Suprapubic skin (tissue), 4 donors: ENCODE measurements around the gene FAM193B.

Experiments used
- EP300 ChIP-seq: sonication (generic); formaldehyde crosslinking; IDR thresholded peaks from one replicate; pipeline ENCODE4 v1.6.1; 2017; ENCODE audit warnings: antibody characterized with exemption
- POLR2A ChIP-seq, 2 donors: fragments of 450-650 bp; IDR thresholded peaks; one replicate each; pipeline ENCODE4 v1.6.1; 2017; ENCODE audit warnings: antibody characterized with exemption in 2 of 2, mild to moderate bottlenecking in 2 of 2, moderate library complexity in 2 of 2
- POLR2AphosphoS5 ChIP-seq, 3 donors: sonication (generic); formaldehyde crosslinking; IDR thresholded peaks; one replicate each; pipeline ENCODE4 v1.6.1; 2017; ENCODE audit warnings: antibody characterized with exemption in 3 of 3
- TF ChIP-seq, protein P1 (sequence below), 2 donors: fragments of 200-600 bp in 1 of 2; fragments of 450-650 bp in 1 of 2; sonication (generic) in 1 of 2; IDR thresholded peaks; one replicate each; pipeline ENCODE4 v1.5.1; 2016 to 2019; ENCODE audit warnings: antibody characterized with exemption in 2 of 2, mild to moderate bottlenecking in 1 of 2, moderate library complexity in 1 of 2

DNA sequence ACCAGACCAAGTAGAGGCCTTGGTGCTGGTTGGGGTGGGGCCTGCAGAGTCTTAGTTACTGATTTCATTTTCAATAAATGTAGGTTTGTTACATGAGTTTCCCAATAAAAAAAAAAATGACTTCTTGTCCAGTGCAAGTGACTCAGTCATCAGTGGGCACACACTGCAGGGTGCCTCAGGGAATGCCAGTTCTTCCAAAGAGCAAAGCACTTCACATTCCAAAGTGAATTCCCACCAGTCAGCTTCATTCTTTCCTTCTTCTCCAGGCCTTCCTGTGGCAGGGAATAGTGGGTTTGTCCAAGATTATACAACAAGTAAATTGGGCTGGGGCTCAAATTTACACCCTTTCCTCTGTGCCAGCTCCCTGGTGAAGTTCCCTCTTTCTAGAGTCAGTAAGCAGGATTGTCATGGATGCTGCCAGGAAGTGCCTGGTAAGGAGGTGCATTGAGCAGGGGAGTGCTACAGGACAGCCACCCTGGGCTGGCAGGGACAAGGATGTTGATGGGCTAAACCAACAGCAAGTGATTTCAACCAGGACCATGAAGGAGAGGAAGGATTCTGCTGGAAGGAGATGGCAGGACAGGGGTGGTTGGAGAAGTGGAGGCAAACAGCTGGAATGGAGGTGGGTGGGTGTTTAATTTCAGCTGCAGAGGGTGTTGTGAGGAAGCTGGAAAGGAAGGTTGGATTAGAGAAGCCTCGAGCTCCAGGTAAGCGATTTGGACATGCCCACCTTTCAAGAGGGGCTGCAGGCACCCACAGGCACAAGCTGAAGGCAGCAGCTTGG is 41.8 kb upstream of the FAM193B start:
- TF ChIP-seq POLR2AphosphoS5 (IDR thresholded peaks at IDR 0.05) (no peak), POLR2A (IDR thresholded peaks at IDR 0.05) (no peak), EP300 (no peak)
- TF ChIP-seq, protein P1, sequence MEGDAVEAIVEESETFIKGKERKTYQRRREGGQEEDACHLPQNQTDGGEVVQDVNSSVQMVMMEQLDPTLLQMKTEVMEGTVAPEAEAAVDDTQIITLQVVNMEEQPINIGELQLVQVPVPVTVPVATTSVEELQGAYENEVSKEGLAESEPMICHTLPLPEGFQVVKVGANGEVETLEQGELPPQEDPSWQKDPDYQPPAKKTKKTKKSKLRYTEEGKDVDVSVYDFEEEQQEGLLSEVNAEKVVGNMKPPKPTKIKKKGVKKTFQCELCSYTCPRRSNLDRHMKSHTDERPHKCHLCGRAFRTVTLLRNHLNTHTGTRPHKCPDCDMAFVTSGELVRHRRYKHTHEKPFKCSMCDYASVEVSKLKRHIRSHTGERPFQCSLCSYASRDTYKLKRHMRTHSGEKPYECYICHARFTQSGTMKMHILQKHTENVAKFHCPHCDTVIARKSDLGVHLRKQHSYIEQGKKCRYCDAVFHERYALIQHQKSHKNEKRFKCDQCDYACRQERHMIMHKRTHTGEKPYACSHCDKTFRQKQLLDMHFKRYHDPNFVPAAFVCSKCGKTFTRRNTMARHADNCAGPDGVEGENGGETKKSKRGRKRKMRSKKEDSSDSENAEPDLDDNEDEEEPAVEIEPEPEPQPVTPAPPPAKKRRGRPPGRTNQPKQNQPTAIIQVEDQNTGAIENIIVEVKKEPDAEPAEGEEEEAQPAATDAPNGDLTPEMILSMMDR (IDR thresholded peaks at IDR 0.05) = no peak
